Tibial nerve (tissue), 4 donors: ENCODE results near the gene ITGA3. TPM values are rescaled to one million over a fixed set of nuclear protein-coding genes. Genes with fewer than 3 reads are reported as not detected.

Source experiments
- DNase-seq, 2 donors: peaks; one replicate each; pipeline ENCODE4 v3.0.0-alpha.2; 2019; ENCODE audit warnings: low spot score in 2 of 2
- H3K27ac ChIP-seq, 4 donors: fragments of 200-600 bp; sonication (generic) in 3 of 4; one replicate each; pipeline ENCODE4 v1.5.1; 2017 to 2019; ENCODE audit warnings: mild to moderate bottlenecking in 1 of 4
- H3K27me3 ChIP-seq, 2 donors: fragments of 200-600 bp; sonication (generic) in 1 of 2; one replicate each; pipeline versions ENCODE4 v1.5.1 to v1.6.0; 2017 to 2019
- H3K36me3 ChIP-seq, 3 donors: fragments of 200-600 bp; sonication (generic); one replicate each; pipeline ENCODE4 v1.5.1; 2018 to 2019
- H3K4me1 ChIP-seq, 4 donors: fragments of 200-600 bp; sonication (generic) in 3 of 4; one replicate each; pipeline ENCODE4 v1.5.1; 2017 to 2019
- H3K4me3 ChIP-seq, 4 donors: fragments of 200-600 bp; sonication (generic) in 3 of 4; one replicate each; pipeline ENCODE4 v1.5.1; 2017 to 2019; ENCODE audit warnings: mild to moderate bottlenecking in 1 of 4, moderate library complexity in 1 of 4
- H3K9me3 ChIP-seq, 4 donors: fragments of 200-600 bp; sonication (generic) in 3 of 4; one replicate each; pipeline ENCODE4 v1.5.1; 2017 to 2019
- CTCF ChIP-seq, 5 experiments: fragments of 200-600 bp in 3 of 5; fragments of 450-650 bp in 2 of 5; sonication (generic) in 3 of 5; IDR thresholded peaks; one replicate each; pipeline ENCODE4 v1.5.1; 2016 to 2019; ENCODE audit warnings: antibody characterized with exemption in 5 of 5, mild to moderate bottlenecking in 3 of 5, moderate library complexity in 2 of 5
- EP300 ChIP-seq, 2 donors: sonication (generic); formaldehyde crosslinking; IDR thresholded peaks; one replicate each; pipeline ENCODE4 v1.6.1; 2017; ENCODE audit warnings: antibody characterized with exemption in 2 of 2, mild to moderate bottlenecking in 1 of 2
- POLR2A ChIP-seq, 2 donors: fragments of 450-650 bp; IDR thresholded peaks; one replicate each; pipeline ENCODE4 v1.6.1; 2017; ENCODE audit warnings: antibody characterized with exemption in 2 of 2, mild to moderate bottlenecking in 2 of 2, moderate library complexity in 2 of 2
- WGBS, 2 donors: methylation state at CpG; one replicate each; pipeline ENCODE4 v1.1.5; 2018; 5-methylcytosine and 5-hydroxymethylcytosine counted together
- total RNA-seq, 4 donors: library from RNA; depleted of rRNA; stranded (reverse); fragments of >200 nt; gene quantifications; one replicate each; pipeline ENCODE4 v1.1.0, GENCODE V29; 2016

Gene ITGA3
- total RNA-seq, 4 donors from 2014 or later: 59.2 to 85.7 (median 69.1) TPM

GRCh38 chr17:50055055-50055425 lies 870 bp upstream of the ITGA3 start:
- H3K36me3 ChIP-seq: no peaks in the 10 kb centered on the region
- peak overlapping the region; percentile 62 to 87 (median 70) for H3K4me3 ChIP-seq
- H3K27ac ChIP-seq: peak overlapping the region; percentile 73 to 95 (median 85)
- 18 to 22% methylated on average over 5 to 14 of the region's 14 CpGs for WGBS, 2 donors
- H3K9me3 ChIP-seq: no peaks in the 10 kb centered on the region
- DNase-seq: no peak
- no peak for TF ChIP-seq EP300 (IDR thresholded peaks at IDR 0.05)
- TF ChIP-seq CTCF (IDR thresholded peaks at IDR 0.05): no peak
- no peak for TF ChIP-seq POLR2A (IDR thresholded peaks at IDR 0.05)
- no peaks in the 10 kb centered on the region for H3K27me3 ChIP-seq
- H3K4me1 ChIP-seq: peaks cover 0 to 89% (median 36%) of the 10 kb centered on the region in 4 donors

- Histone ChIP-seq H3K4me1 (peaks cover 0 to 90% (median 48%) of the 10 kb centered on the region in 4 donors), H3K4me3 (peak overlapping the region; percentile 62 to 87 (median 70)), H3K9me3 (no peaks in the 10 kb centered on the region), H3K27me3 (no peaks in the 10 kb centered on the region), H3K27ac (peak overlapping the region; percentile 73 to 95 (median 85)), H3K36me3 (no peaks in the 10 kb centered on the region)
- TF ChIP-seq CTCF (IDR thresholded peaks at IDR 0.05): peak in 3 of 5 experiments; percentile 25 to 47 (median 29)
- TF ChIP-seq EP300 (IDR thresholded peaks at IDR 0.05): no peak
- no peak for TF ChIP-seq POLR2A (IDR thresholded peaks at IDR 0.05)
- no peak for DNase-seq
- WGBS, 2 donors: 2 to 5% methylated on average over 14 to 52 of the region's 64 CpGs
Observed at GRCh38 chr17:50056217-50056960, 479 bp downstream of the ITGA3 start.

- Histone ChIP-seq H3K27me3 (no peaks in the 10 kb centered on the region), H3K4me1 (peaks cover 0 to 90% (median 51%) of the 10 kb centered on the region in 4 donors), H3K4me3 (peak overlapping the region; percentile 62 to 87 (median 70)), H3K27ac (peak overlapping the region; percentile 73 to 95 (median 85)), H3K36me3 (no peaks in the 10 kb centered on the region), H3K9me3 (no peaks in the 10 kb centered on the region)
- 24 to 33% methylated on average over 15 of the region's 15 CpGs for WGBS, 2 donors
- TF ChIP-seq EP300 (IDR thresholded peaks at IDR 0.05): no peak
- no peak for TF ChIP-seq CTCF (IDR thresholded peaks at IDR 0.05)
- TF ChIP-seq POLR2A (IDR thresholded peaks at IDR 0.05): no peak
- DNase-seq: no peak
Observed at GRCh38 chr17:50056961-50057330, 1.0 kb downstream of the ITGA3 start.

GRCh38 chr17:50057521-50057991 lies 1.6 kb downstream of the ITGA3 start:
- Histone ChIP-seq H3K36me3 (no peaks in the 10 kb centered on the region), H3K27ac (peak overlapping the region in 3 of 4 donors; percentile 85 to 95 (median 85)), H3K4me1 (peaks cover 0 to 91% (median 53%) of the 10 kb centered on the region in 4 donors), H3K9me3 (no peaks in the 10 kb centered on the region), H3K27me3 (no peaks in the 10 kb centered on the region), H3K4me3 (peak overlapping the region in 3 of 4 donors; percentile 66 to 87 (median 73))
- no peak for TF ChIP-seq EP300 (IDR thresholded peaks at IDR 0.05)
- TF ChIP-seq CTCF (IDR thresholded peaks at IDR 0.05): no peak
- TF ChIP-seq POLR2A (IDR thresholded peaks at IDR 0.05): no peak
- 78 to 82% methylated on average over 9 of the region's 9 CpGs for WGBS, 2 donors
- no peak for DNase-seq

- no peak for DNase-seq
- Histone ChIP-seq H3K27me3 (no peaks in the 10 kb centered on the region), H3K27ac (peak overlapping the region in 3 of 4 donors; percentile 40 to 95 (median 85)), H3K36me3 (no peaks in the 10 kb centered on the region), H3K4me3 (no peak overlapping the region), H3K9me3 (no peaks in the 10 kb centered on the region), H3K4me1 (peaks cover 0 to 93% (median 60%) of the 10 kb centered on the region in 4 donors)
- no peak for TF ChIP-seq POLR2A (IDR thresholded peaks at IDR 0.05)
- TF ChIP-seq CTCF (IDR thresholded peaks at IDR 0.05): no peak
- no peak for TF ChIP-seq EP300 (IDR thresholded peaks at IDR 0.05)
- 88 to 89% methylated on average over 10 of the region's 10 CpGs for WGBS, 2 donors
Observed at GRCh38 chr17:50058296-50058953, 2.5 kb downstream of the ITGA3 start.
